ENCODE measurements around the gene BICRA.

GRCh38 chr19:47601180-47601904 lies 7.6 kb upstream of the BICRA start:
- no peak for TF ChIP-seq POLR2A (IDR thresholded peaks at IDR 0.05; ENCODE audit: low read depth, low read length)
- no peak for TF ChIP-seq POLR2AphosphoS5 (IDR thresholded peaks at IDR 0.05; ENCODE audit: low read depth, low read length)
- TF ChIP-seq TAF1 (IDR thresholded peaks at IDR 0.05; ENCODE audit: low read depth, low read length), result no peak
- TF ChIP-seq SPI1 (IDR thresholded peaks at IDR 0.05; ENCODE audit: low read depth, low read length), result no peak
